Measurements from ENCODE around the gene PRPSAP2.

DNA sequence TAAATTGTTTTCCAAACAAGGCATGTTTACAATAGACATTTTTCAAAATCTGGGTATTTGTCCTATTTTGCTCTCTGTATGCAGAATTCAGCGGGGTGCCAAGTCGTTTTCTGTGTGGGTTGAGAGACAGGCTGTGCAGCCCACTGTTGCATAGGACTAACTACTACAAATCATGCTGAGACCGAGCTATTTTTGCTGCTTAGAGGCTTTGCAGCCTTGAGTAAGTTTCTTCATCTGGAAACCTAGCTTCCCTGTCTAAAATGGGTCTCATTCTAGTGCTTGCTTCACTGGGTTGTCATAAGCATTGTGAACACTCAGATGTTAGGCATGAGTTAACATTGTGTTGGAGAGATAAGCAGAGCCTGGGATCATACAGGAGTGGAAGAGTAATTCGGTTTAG is 1.3 kb downstream of the PRPSAP2 start:
- TF ChIP-seq CTCF (IDR thresholded peaks at IDR 0.05): no peak
- no peak for TF ChIP-seq POLR2A (IDR thresholded peaks at IDR 0.05)

All from testis (tissue), 2 donors.